Esophagus muscularis mucosa (tissue), 4 donors: ENCODE results near the gene ITPR1. TPM values are rescaled to one million over a fixed set of nuclear protein-coding genes. Genes with fewer than 3 reads are reported as not detected.

ENCODE experiments used
- DNase-seq: peaks from one replicate; pipeline ENCODE4 v3.0.0-alpha.2; 2017; ENCODE audit errors: extremely low spot score
- H3K27ac ChIP-seq, 4 donors: fragments of 200-600 bp; sonication (generic); replicated peaks in 1 of 4; 1 replicate in 3 of 4; 2 replicates in 1 of 4; pipeline ENCODE4 v1.5.1; 2016 to 2019; ENCODE audit warnings: mild to moderate bottlenecking in 1 of 4
- H3K27me3 ChIP-seq, 4 donors: fragments of 200-600 bp; sonication (generic); one replicate each; pipeline versions ENCODE4 v1.5.1 to v1.6.0; 2016 to 2019
- H3K36me3 ChIP-seq, 4 donors: fragments of 200-600 bp; sonication (generic); one replicate each; pipeline ENCODE4 v1.5.1; 2016 to 2019
- H3K4me1 ChIP-seq, 4 donors: fragments of 200-600 bp; sonication (generic); one replicate each; pipeline ENCODE4 v1.5.1; 2016 to 2019
- H3K4me3 ChIP-seq, 4 donors: fragments of 200-600 bp; sonication (generic); 1 replicate in 2 of 4; 2 replicates in 2 of 4; pipeline ENCODE4 v1.5.1; 2016 to 2019; ENCODE audit warnings: mild to moderate bottlenecking in 4 of 4, moderate library complexity in 1 of 4
- H3K9me3 ChIP-seq, 4 donors: fragments of 200-600 bp; sonication (generic); 1 replicate in 3 of 4; 2 replicates in 1 of 4; pipeline ENCODE4 v1.5.1; 2016 to 2019
- EP300 ChIP-seq: sonication (generic); formaldehyde crosslinking; IDR thresholded peaks from one replicate; pipeline ENCODE4 v1.6.1; 2017; ENCODE audit warnings: antibody characterized with exemption
- POLR2A ChIP-seq: fragments of 450-650 bp; IDR thresholded peaks from one replicate; pipeline ENCODE4 v1.6.1; 2017; ENCODE audit warnings: antibody characterized with exemption, moderate library complexity, mild to moderate bottlenecking, low read depth
- POLR2AphosphoS5 ChIP-seq, 2 donors: sonication (generic); formaldehyde crosslinking; IDR thresholded peaks; one replicate each; pipeline ENCODE4 v1.6.1; 2017; ENCODE audit warnings: antibody characterized with exemption in 2 of 2
- WGBS: methylation state at CpG from one replicate; pipeline ENCODE4 v1.1.5; 2018; 5-methylcytosine and 5-hydroxymethylcytosine counted together
- intact Hi-C: fragments of 100-400 bp; cut with DNase I; formaldehyde crosslinking; loops from one replicate; pipeline ENCODE4 v1.15.1; 2023
- total RNA-seq, 4 donors: library from RNA; depleted of rRNA; stranded (reverse); fragments of >200 nt; gene quantifications; one replicate each; pipeline versions ENCODE4 v1.1.0 to v1.2.1, GENCODE V29; 2016
- TF ChIP-seq, protein P1 (sequence below), 3 experiments: fragments of 200-600 bp in 2 of 3; fragments of 450-650 bp in 1 of 3; sonication (generic) in 2 of 3; IDR thresholded peaks; one replicate each; pipeline ENCODE4 v1.5.1; 2017 to 2019; ENCODE audit warnings: antibody characterized with exemption in 3 of 3, mild to moderate bottlenecking in 2 of 3, moderate library complexity in 1 of 3

ITPR1 gene
- total RNA-seq, 4 donors from 2014 or later = 204 to 271 (median 222) TPM

DNA sequence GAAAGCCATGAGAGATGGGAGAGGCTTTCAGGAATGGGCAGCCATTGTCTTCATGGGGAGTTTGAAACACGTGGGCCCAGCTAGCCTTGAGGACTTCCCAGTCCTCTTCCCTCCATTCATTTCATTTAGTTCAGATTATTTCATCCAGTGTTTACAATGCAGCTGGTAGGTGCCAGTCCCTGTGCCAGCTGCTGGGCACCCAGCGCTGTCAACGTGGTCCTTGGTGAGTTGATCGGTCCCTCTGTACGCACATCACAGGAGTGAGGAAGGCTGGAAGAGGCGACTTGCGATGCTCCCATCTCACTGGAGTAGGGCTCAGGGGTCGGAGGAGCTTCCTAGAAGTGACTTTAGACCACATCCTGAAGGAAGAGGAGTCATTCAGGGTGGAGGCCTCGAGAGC lies 279.7 kb downstream of the ITPR1 start:
- no peaks in the 10 kb centered on the region for H3K27me3 ChIP-seq
- no peak for DNase-seq
- peak overlapping the region; percentile 58 to 75 (median 71) for H3K27ac ChIP-seq
- intact Hi-C loops = loop anchor here (10.0 kb wide), 1 partner anchor 48 kb away; no protein-coding TSS in a partner anchor
- H3K4me3 ChIP-seq = no peak overlapping the region
- TF ChIP-seq EP300 (no peak), POLR2A (no peak), POLR2AphosphoS5 (IDR thresholded peaks at IDR 0.05) (no peak)
- TF ChIP-seq, protein P1, sequence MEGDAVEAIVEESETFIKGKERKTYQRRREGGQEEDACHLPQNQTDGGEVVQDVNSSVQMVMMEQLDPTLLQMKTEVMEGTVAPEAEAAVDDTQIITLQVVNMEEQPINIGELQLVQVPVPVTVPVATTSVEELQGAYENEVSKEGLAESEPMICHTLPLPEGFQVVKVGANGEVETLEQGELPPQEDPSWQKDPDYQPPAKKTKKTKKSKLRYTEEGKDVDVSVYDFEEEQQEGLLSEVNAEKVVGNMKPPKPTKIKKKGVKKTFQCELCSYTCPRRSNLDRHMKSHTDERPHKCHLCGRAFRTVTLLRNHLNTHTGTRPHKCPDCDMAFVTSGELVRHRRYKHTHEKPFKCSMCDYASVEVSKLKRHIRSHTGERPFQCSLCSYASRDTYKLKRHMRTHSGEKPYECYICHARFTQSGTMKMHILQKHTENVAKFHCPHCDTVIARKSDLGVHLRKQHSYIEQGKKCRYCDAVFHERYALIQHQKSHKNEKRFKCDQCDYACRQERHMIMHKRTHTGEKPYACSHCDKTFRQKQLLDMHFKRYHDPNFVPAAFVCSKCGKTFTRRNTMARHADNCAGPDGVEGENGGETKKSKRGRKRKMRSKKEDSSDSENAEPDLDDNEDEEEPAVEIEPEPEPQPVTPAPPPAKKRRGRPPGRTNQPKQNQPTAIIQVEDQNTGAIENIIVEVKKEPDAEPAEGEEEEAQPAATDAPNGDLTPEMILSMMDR (IDR thresholded peaks at IDR 0.05) = no peak
- H3K36me3 ChIP-seq = peaks cover 0 to 56% (median 28%) of the 10 kb centered on the region in 4 donors
- 86% methylated on average over 9 of the region's 9 CpGs for WGBS
- H3K9me3 ChIP-seq = no peaks in the 10 kb centered on the region
- H3K4me1 ChIP-seq = peaks cover 29 to 39% (median 35%) of the 10 kb centered on the region in 4 donors

DNA sequence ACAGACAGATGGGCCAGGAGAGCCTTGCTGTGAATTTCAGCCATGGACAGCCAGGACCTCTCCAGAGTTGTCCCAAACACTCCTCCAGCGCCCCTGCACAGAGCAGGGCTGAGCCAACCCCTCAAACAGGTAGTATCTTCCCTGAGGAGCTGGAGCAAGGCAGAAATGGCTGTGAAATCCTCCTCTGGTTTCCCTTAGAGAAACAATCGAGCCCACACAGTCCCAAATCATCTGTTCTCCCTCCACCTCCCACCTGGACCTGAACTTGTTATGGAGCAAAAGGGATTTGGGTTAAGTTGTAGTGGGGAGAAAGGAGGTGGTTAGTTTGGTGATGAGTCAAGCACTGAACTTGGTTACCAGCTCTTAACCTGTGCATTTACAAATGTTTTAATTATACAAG lies 280.4 kb downstream of the ITPR1 start:
- no peak overlapping the region for H3K4me3 ChIP-seq
- H3K27me3 ChIP-seq = no peaks in the 10 kb centered on the region
- peaks cover 0 to 56% (median 23%) of the 10 kb centered on the region in 4 donors for H3K36me3 ChIP-seq
- intact Hi-C loops = loop anchor here (10.0 kb wide), 1 partner anchor 49 kb away; no protein-coding TSS in a partner anchor
- H3K9me3 ChIP-seq = no peaks in the 10 kb centered on the region
- WGBS = 76% methylated on average over 2 of the region's 2 CpGs
- peaks cover 29 to 39% (median 35%) of the 10 kb centered on the region in 4 donors for H3K4me1 ChIP-seq
- TF ChIP-seq POLR2A (no peak), EP300 (no peak), POLR2AphosphoS5 (IDR thresholded peaks at IDR 0.05) (no peak)
- TF ChIP-seq, protein P1 (IDR thresholded peaks at IDR 0.05) = no peak
- peak overlapping the region in 2 of 4 donors; percentile 7 to 75 for H3K27ac ChIP-seq
- no peak for DNase-seq

DNA sequence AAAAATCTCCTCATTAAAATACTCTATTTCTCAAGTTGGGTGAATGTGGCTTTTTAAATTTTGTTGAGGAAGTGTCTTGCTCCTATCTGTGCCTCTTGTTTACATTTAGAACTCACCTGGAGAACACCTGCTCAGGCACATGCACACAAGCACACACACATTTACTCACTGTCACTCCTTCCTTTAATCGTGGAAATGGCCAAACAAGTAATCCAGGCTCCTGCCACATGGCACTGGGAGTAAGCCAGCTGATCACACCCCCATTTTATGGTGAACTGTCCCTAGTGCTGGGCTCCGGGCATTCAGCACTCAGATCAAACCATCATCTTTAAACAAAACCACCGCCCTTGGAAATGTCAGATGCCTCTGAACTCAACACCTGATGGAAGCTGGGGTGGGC lies 281.4 kb downstream of the ITPR1 start:
- Histone ChIP-seq H3K4me1 (peaks cover 31 to 39% (median 35%) of the 10 kb centered on the region in 4 donors), H3K36me3 (peaks cover 4 to 59% (median 22%) of the 10 kb centered on the region in 4 donors), H3K9me3 (no peaks in the 10 kb centered on the region), H3K27ac (no peak overlapping the region), H3K27me3 (no peaks in the 10 kb centered on the region), H3K4me3 (no peak overlapping the region)
- 82% methylated on average over 3 of the region's 3 CpGs for WGBS
- intact Hi-C loops = loop anchor here (10.0 kb wide), 1 partner anchor 50 kb away; no protein-coding TSS in a partner anchor
- TF ChIP-seq, protein P1 (IDR thresholded peaks at IDR 0.05) = no peak
- TF ChIP-seq EP300 (no peak), POLR2A (no peak), POLR2AphosphoS5 (IDR thresholded peaks at IDR 0.05) (no peak)
- no peak for DNase-seq

DNA sequence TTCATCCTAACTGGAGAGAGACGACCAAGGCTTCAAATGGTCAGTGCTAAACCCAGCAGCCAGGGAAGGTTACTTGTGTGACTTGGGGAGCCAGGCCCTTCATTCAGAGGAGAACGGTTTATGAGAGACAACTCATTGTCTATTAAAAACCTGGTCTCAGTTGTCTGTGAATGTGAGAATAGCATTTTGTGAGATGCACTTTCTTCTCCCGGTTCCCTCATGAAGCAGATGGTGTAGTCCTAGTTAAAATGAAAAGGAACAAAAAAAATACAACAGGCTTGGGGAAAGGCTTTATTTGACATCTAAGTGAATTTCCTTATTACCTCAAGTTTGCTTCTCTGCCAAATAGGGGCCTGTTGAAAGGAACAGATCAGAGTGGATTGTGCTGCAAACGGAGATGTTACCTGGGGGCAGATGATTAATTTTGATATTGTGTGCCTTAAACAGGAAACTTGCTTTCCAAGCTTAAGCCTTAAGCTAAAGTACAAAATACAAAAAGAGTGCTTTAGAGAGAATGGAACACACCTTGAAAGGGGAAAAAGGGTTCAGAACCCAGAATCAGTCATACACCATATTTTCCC lies 283.3 kb downstream of the ITPR1 start:
- Histone ChIP-seq H3K4me1 (peaks cover 36 to 38% (median 37%) of the 10 kb centered on the region in 4 donors), H3K27me3 (no peaks in the 10 kb centered on the region), H3K36me3 (peaks cover 4 to 63% (median 21%) of the 10 kb centered on the region in 4 donors), H3K9me3 (no peaks in the 10 kb centered on the region), H3K4me3 (no peak overlapping the region), H3K27ac (peak overlapping the region in 3 of 4 donors; percentile 19 to 40 (median 32))
- TF ChIP-seq POLR2A (no peak), POLR2AphosphoS5 (IDR thresholded peaks at IDR 0.05) (no peak), EP300 (no peak)
- TF ChIP-seq, protein P1 (IDR thresholded peaks at IDR 0.05) = no peak
- intact Hi-C loops = loop anchor here (10.0 kb wide), 1 partner anchor 52 kb away; no protein-coding TSS in a partner anchor
- no peak for DNase-seq
- 85% methylated on average over 4 of the region's 4 CpGs for WGBS
